GM21737 (cell line): ENCODE data around the gene NDUFC2.
"Not testable (repeated sequence)": the region's sequence is repeated elsewhere in the genome, so short reads cannot be mapped to it uniquely, and the experiment has no call there.

Experiments
- ATAC-seq: cut with Tn5 transposase; IDR thresholded peaks from one replicate; pipeline ENCODE4 v1.9.1; 2021; ENCODE audit warnings: mild to moderate bottlenecking, moderate library complexity; ENCODE audit not compliant: unreplicated experiment

Gene NDUFC2

GRCh38 chr11:78056093-78056492 lies 23.6 kb downstream of the NDUFC2 start:
- no peak for ATAC-seq

- no peak for ATAC-seq
Measured at GRCh38 chr11:78054971-78055370, 24.7 kb downstream of the NDUFC2 start.

GRCh38 chr11:78050964-78051831 lies 28.5 kb downstream of the NDUFC2 start:
- ATAC-seq = no peak

GRCh38 chr11:78049348-78049747 lies 30.3 kb downstream of the NDUFC2 start:
- ATAC-seq = no peak

- no peak for ATAC-seq
Measured at GRCh38 chr11:78048561-78048960, 31.1 kb downstream of the NDUFC2 start.

GRCh38 chr11:78046486-78046854 lies 33.2 kb downstream of the NDUFC2 start:
- no peak for ATAC-seq

GRCh38 chr11:78045851-78046485 lies 33.7 kb downstream of the NDUFC2 start:
- peak; percentile 66 for ATAC-seq

- ATAC-seq = no peak
Measured at GRCh38 chr11:78044706-78045105, 35.0 kb downstream of the NDUFC2 start.

- no peak for ATAC-seq
Measured at GRCh38 chr11:78041843-78042440, 37.7 kb downstream of the NDUFC2 start.

GRCh38 chr11:78041380-78041719 lies 38.3 kb downstream of the NDUFC2 start:
- ATAC-seq = not testable (repeated sequence)

GRCh38 chr11:78040691-78041379 lies 38.8 kb downstream of the NDUFC2 start:
- no peak for ATAC-seq

GRCh38 chr11:78039919-78040671 lies 39.6 kb downstream of the NDUFC2 start:
- no peak for ATAC-seq

- ATAC-seq = no peak
Measured at GRCh38 chr11:78039391-78039918, 40.2 kb downstream of the NDUFC2 start.

- no peak for ATAC-seq
Measured at GRCh38 chr11:78038697-78039313, 40.9 kb downstream of the NDUFC2 start.

GRCh38 chr11:78037825-78038620 lies 41.6 kb downstream of the NDUFC2 start:
- ATAC-seq = no peak

GRCh38 chr11:78037056-78037455 lies 42.6 kb downstream of the NDUFC2 start:
- no peak for ATAC-seq

GRCh38 chr11:78036313-78036712 lies 43.3 kb downstream of the NDUFC2 start:
- ATAC-seq = no peak

- no peak for ATAC-seq
Measured at GRCh38 chr11:78034623-78035022, 45.0 kb downstream of the NDUFC2 start.

- no peak for ATAC-seq
Measured at GRCh38 chr11:78033040-78033439, 46.6 kb downstream of the NDUFC2 start.
